Smooth muscle cell (in vitro differentiated cells): Measurements from ENCODE around the gene SETBP1. TPM values are rescaled to one million over a fixed set of nuclear protein-coding genes. Genes with fewer than 3 reads are reported as not detected.

Experiments used
- DNase-seq: peaks from one replicate; lab custom pipeline; 2025; ENCODE audit not compliant: unreplicated experiment; lab: John Stamatoyannopoulos, UW
- H2AFZ ChIP-seq: fragments of 200-600 bp; sonication (generic); 2 replicates; pipeline ENCODE4 v1.6.0; 2016; ENCODE audit warnings: antibody characterized with exemption, low read depth, mild to moderate bottlenecking
- H3F3A ChIP-seq: fragments of 200-600 bp; sonication (generic); 2 replicates; pipeline ENCODE4 v1.6.0; 2017; ENCODE audit warnings: antibody characterized with exemption, low read depth
- H3K27ac ChIP-seq: fragments of 200-600 bp; sonication (generic); 2 replicates; pipeline ENCODE4 v1.5.1; 2016; ENCODE audit warnings: low read depth, mild to moderate bottlenecking
- H3K27me3 ChIP-seq: fragments of 200-600 bp; sonication (generic); 2 replicates; pipeline ENCODE4 v1.6.1; 2016; ENCODE audit warnings: low read depth, mild to moderate bottlenecking
- H3K36me3 ChIP-seq: fragments of 200-600 bp; sonication (generic); 2 replicates; pipeline ENCODE4 v1.5.1; 2016; ENCODE audit warnings: low read depth
- H3K4me1 ChIP-seq: fragments of 200-600 bp; sonication (generic); 2 replicates; pipeline ENCODE4 v1.5.1; 2016; ENCODE audit warnings: low read depth
- H3K4me2 ChIP-seq: fragments of 200-600 bp; sonication (generic); 2 replicates; pipeline ENCODE4 v1.6.0; 2016; ENCODE audit warnings: mild to moderate bottlenecking
- H3K4me3 ChIP-seq: fragments of 200-600 bp; sonication (generic); 2 replicates; pipeline ENCODE4 v1.5.1; 2016; ENCODE audit warnings: mild to moderate bottlenecking
- H3K79me2 ChIP-seq: fragments of 200-600 bp; sonication (generic); 2 replicates; pipeline ENCODE4 v1.6.0; 2016; ENCODE audit warnings: low read depth, mild to moderate bottlenecking
- H3K9ac ChIP-seq: fragments of 200-600 bp; sonication (generic); 2 replicates; pipeline ENCODE4 v1.6.0; 2016; ENCODE audit warnings: low read depth
- H3K9me3 ChIP-seq: fragments of 200-600 bp; sonication (generic); replicated peaks from 2 replicates; pipeline ENCODE4 v1.5.1; 2016; ENCODE audit warnings: low read depth
- H4K20me1 ChIP-seq: fragments of 200-600 bp; sonication (generic); 2 replicates; pipeline ENCODE4 v1.6.0; 2016; ENCODE audit warnings: low read depth
- CTCF ChIP-seq: fragments of 200-600 bp; sonication (generic); IDR thresholded peaks from 2 replicates; pipeline ENCODE4 v1.5.1; 2017; ENCODE audit warnings: borderline replicate concordance, mild to moderate bottlenecking, antibody characterized with exemption; ENCODE audit not compliant: insufficient read depth, poor library complexity, severe bottlenecking
- WGBS: methylation state at CpG from one replicate; pipeline ENCODE4 v1.1.7; 2016; ENCODE audit warnings: low lambda C conversion rate; 5-methylcytosine and 5-hydroxymethylcytosine counted together
- polyA plus RNA-seq: library from polyadenylated mRNA; unstranded; fragments of >200 nt; fragmentation: Nextera tagmentation; extraction: Ambion mirVana; gene quantifications from 2 replicates; pipeline ENCODE4 v1.2.1, GENCODE V29; 2016
- total RNA-seq: library from RNA; depleted of rRNA; stranded (reverse); fragments of >200 nt; gene quantifications from 2 replicates; pipeline ENCODE4 v1.2.3, GENCODE V29; 2014

The SETBP1 gene
- total and polyA plus RNA-seq, 2 experiments from 2014 or later = 6.1 to 17.7 TPM

GRCh38 chr18:44750774-44751173 is 70.1 kb downstream of the SETBP1 start:
- H2AFZ ChIP-seq = no peak overlapping the region
- no peak overlapping the region for H3K27ac ChIP-seq
- DNase-seq = no peak
- TF ChIP-seq CTCF = no peak
- H3K79me2 ChIP-seq = peaks cover 42% of the 10 kb centered on the region
- H4K20me1 ChIP-seq = peaks cover 37% of the 10 kb centered on the region
- H3K27me3 ChIP-seq = no peaks in the 10 kb centered on the region
- no peak overlapping the region for H3K9ac ChIP-seq
- H3K4me3 ChIP-seq = no peak overlapping the region
- H3K9me3 ChIP-seq = no peaks in the 10 kb centered on the region
- 77% methylated on average over 1 of the region's 1 CpG for WGBS
- H3K4me2 ChIP-seq = no peak overlapping the region
- H3F3A ChIP-seq = no peaks in the 10 kb centered on the region
- H3K4me1 ChIP-seq = no peaks in the 10 kb centered on the region
- H3K36me3 ChIP-seq = no peaks in the 10 kb centered on the region

- peaks cover 46% of the 10 kb centered on the region for H3K79me2 ChIP-seq
- H3K4me2 ChIP-seq = no peak overlapping the region
- H3K4me3 ChIP-seq = no peak overlapping the region
- H4K20me1 ChIP-seq = peaks cover 21% of the 10 kb centered on the region
- H2AFZ ChIP-seq = no peak overlapping the region
- no peaks in the 10 kb centered on the region for H3K36me3 ChIP-seq
- no peak for DNase-seq
- H3K9me3 ChIP-seq = no peaks in the 10 kb centered on the region
- no peak overlapping the region for H3K9ac ChIP-seq
- TF ChIP-seq CTCF = no peak
- H3K4me1 ChIP-seq = no peaks in the 10 kb centered on the region
- no peaks in the 10 kb centered on the region for H3F3A ChIP-seq
- H3K27me3 ChIP-seq = no peaks in the 10 kb centered on the region
- no peak overlapping the region for H3K27ac ChIP-seq
- WGBS = 96% methylated on average over 2 of the region's 2 CpGs
These were observed 73.9 kb downstream of the SETBP1 start for GRCh38 chr18:44754567-44754966.

DNA sequence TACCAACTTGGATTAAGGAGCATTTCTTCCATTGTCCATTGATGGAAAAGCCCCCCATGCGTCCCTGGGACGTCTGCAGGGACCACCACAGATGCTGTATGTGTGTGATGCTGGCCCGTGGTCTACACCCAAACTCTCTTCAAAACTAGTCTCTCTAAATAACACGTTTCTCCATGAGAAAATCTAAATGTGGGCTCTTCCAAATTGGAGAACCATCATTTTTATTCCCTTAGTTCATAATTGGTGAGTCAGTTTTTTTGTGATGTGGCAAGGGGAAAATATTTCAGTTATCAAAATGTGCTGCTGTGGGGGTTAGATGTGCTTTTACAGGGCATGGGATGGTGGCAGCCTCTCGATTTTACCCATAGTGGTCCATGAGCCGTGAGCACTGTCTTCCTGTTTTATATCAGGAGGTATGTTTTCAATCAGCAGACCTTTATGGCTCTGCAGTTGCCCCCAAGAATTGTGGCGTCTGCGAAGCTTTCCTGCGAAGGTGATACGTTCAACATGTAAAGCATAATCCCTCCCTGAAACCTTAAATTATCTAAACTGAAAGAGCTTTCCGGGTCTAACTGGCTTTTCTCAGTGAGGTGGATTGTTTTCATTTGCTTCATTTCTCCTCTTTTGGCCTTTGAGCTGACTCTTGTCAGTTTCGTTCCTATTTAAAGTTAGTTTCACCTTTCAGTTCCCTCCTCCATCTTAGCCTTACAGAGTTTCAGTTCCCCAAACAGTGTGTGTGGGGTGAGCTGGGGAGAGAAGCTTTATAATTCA is 78.4 kb downstream of the SETBP1 start:
- TF ChIP-seq CTCF = no peak
- Histone ChIP-seq H3K9me3 (no peaks in the 10 kb centered on the region), H3K4me2 (no peak overlapping the region), H3K4me1 (no peaks in the 10 kb centered on the region), H3K79me2 (peaks cover 40% of the 10 kb centered on the region), H4K20me1 (peaks cover 17% of the 10 kb centered on the region), H3K9ac (no peak overlapping the region), H3K36me3 (no peaks in the 10 kb centered on the region), H3F3A (no peaks in the 10 kb centered on the region), H2AFZ (no peak overlapping the region), H3K4me3 (no peak overlapping the region), H3K27me3 (no peaks in the 10 kb centered on the region), H3K27ac (no peak overlapping the region)
- 89% methylated on average over 12 of the region's 12 CpGs for WGBS
- DNase-seq = no peak

DNA sequence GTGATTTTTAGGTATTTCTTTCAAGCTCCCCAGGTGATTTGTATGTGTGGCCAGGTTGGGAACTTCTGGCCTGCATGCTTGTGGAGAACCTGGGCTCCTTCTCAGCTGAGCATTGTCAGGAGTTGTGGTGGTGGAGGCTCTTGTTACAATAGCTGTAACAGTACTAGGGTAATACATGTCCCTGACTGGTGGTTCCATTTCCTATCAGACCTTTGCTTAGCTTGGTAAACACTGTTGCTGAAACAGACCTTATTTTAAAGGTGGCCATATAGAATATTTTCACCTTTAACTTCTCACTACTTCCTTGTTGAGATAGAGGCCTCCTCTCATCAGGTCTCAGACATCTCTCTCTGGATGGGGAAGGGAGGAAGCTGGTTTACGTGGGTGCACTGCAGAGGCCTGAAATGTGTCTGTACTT is 79.2 kb downstream of the SETBP1 start:
- H3K27ac ChIP-seq = no peak overlapping the region
- 78% methylated on average over 1 of the region's 1 CpG for whole genome bisulfite sequencing

More for the DNA sequence above, 79.2 kb downstream of the SETBP1 start:
- no peak overlapping the region for H3K4me3 ChIP-seq
- H3K9ac ChIP-seq = no peak overlapping the region
- no peaks in the 10 kb centered on the region for H3K4me1 ChIP-seq
- no peaks in the 10 kb centered on the region for H3K27me3 ChIP-seq
- peaks cover 39% of the 10 kb centered on the region for H3K79me2 ChIP-seq
- no peak overlapping the region for H3K4me2 ChIP-seq
- peaks cover 17% of the 10 kb centered on the region for H4K20me1 ChIP-seq
- no peaks in the 10 kb centered on the region for H3K9me3 ChIP-seq
- no peaks in the 10 kb centered on the region for H3F3A ChIP-seq
- TF ChIP-seq CTCF = no peak
- no peak for DNase-seq
- H2AFZ ChIP-seq = no peak overlapping the region
- H3K36me3 ChIP-seq = no peaks in the 10 kb centered on the region
